Hepatocyte (in vitro differentiated cells): Measurements from ENCODE around the gene TRPC4AP. TPM values are rescaled to one million over a fixed set of nuclear protein-coding genes. Genes with fewer than 3 reads are reported as not detected.
"Not testable (repeated sequence)": the region's sequence is repeated elsewhere in the genome, so short reads cannot be mapped to it uniquely, and the experiment has no call there.

Experiments used
- DNase-seq: peaks from one replicate; pipeline ENCODE4 v3.0.0-alpha.2; 2016; ENCODE audit warnings: low spot score
- H2AFZ ChIP-seq: fragments of 200-600 bp; sonication (generic); 2 replicates; pipeline ENCODE4 v1.6.0; 2016; ENCODE audit warnings: antibody characterized with exemption, mild to moderate bottlenecking
- H3K27ac ChIP-seq: fragments of 200-600 bp; sonication (generic); 2 replicates; pipeline ENCODE4 v1.5.1; 2016; ENCODE audit warnings: mild to moderate bottlenecking
- H3K27me3 ChIP-seq: fragments of 200-600 bp; sonication (generic); 2 replicates; pipeline ENCODE4 v1.6.1; 2016
- H3K36me3 ChIP-seq: fragments of 200-600 bp; sonication (generic); replicated peaks from 2 replicates; pipeline ENCODE4 v1.5.1; 2016; ENCODE audit warnings: low read depth; ENCODE audit not compliant: insufficient read depth
- H3K4me1 ChIP-seq: fragments of 200-600 bp; sonication (generic); 2 replicates; pipeline ENCODE4 v1.5.1; 2016; ENCODE audit warnings: mild to moderate bottlenecking, moderate library complexity; ENCODE audit not compliant: insufficient read depth
- H3K4me2 ChIP-seq: fragments of 200-600 bp; sonication (generic); 2 replicates; pipeline ENCODE4 v1.6.0; 2016
- H3K4me3 ChIP-seq: fragments of 200-600 bp; sonication (generic); 2 replicates; pipeline ENCODE4 v1.5.1; 2016; ENCODE audit warnings: mild to moderate bottlenecking
- H3K79me2 ChIP-seq: fragments of 200-600 bp; sonication (generic); 2 replicates; pipeline ENCODE4 v1.6.0; 2017; ENCODE audit warnings: mild to moderate bottlenecking
- H3K9me2 ChIP-seq: fragments of 200-600 bp; sonication (generic); replicated peaks from 2 replicates; pipeline ENCODE4 v1.6.0; 2017; ENCODE audit warnings: mild to moderate bottlenecking; ENCODE audit not compliant: insufficient read depth
- H3K9me3 ChIP-seq: fragments of 200-600 bp; sonication (generic); 2 replicates; pipeline ENCODE4 v1.5.1; 2016; ENCODE audit warnings: low read depth, mild to moderate bottlenecking
- H4K20me1 ChIP-seq: fragments of 200-600 bp; sonication (generic); 2 replicates; pipeline ENCODE4 v1.6.0; 2016; ENCODE audit warnings: mild to moderate bottlenecking; ENCODE audit not compliant: insufficient read depth, poor library complexity, severe bottlenecking
- EZH2 ChIP-seq: fragments of 200-600 bp; sonication (generic); IDR thresholded peaks from 2 replicates; pipeline ENCODE4 v1.6.1; 2016; ENCODE audit warnings: antibody characterized with exemption, mild to moderate bottlenecking, borderline replicate concordance
- EZH2phosphoT487 ChIP-seq: fragments of 200-600 bp; sonication (generic); IDR thresholded peaks from one replicate; pipeline ENCODE4 v1.6.1; 2018; ENCODE audit warnings: antibody characterized with exemption, mild to moderate bottlenecking, low read depth, moderate library complexity; ENCODE audit not compliant: unreplicated experiment, severe bottlenecking
- WGBS: methylation state at CpG from one replicate; pipeline ENCODE4 v1.1.6; 2016; ENCODE audit warnings: low lambda C conversion rate; ENCODE audit errors: missing lambda C conversion rate; 5-methylcytosine and 5-hydroxymethylcytosine counted together
- polyA plus RNA-seq: library from polyadenylated mRNA; unstranded; fragments of >200 nt; fragmentation: Nextera tagmentation; extraction: Ambion mirVana; gene quantifications from 2 replicates; pipeline ENCODE4 v1.2.1, GENCODE V29; 2016
- total RNA-seq: library from RNA; depleted of rRNA; stranded (reverse); fragments of >200 nt; gene quantifications from 2 replicates; pipeline ENCODE4 v1.2.3, GENCODE V29; 2014
- TF ChIP-seq, protein P1 (sequence below): fragments of 200-600 bp; sonication (generic); IDR thresholded peaks from 2 replicates; pipeline ENCODE4 v1.5.1; 2016; ENCODE audit warnings: antibody characterized with exemption, mild to moderate bottlenecking; ENCODE audit not compliant: poor library complexity

TRPC4AP gene
- total and polyA plus RNA-seq, 2 experiments from 2014 or later: 88.6 to 94.9 TPM

DNA sequence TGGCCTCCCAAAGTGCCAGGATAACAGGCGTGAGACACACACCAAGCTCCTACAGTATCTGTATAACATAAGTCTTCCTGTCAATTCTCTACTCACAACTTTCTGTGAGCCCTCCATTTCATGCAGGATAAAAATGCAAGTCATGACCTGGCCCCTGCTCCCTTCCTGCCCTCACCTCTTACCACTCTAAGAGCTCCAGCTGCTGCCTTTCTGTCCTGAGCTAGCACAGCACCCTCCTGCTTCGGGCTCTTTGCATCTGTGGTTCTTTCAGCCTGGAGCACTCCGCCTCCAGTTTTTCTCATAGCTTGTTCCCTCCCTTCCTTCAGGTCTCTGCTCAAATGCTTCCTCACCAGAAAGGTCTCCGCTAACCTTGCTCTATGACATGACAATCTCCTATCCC lies 23.7 kb upstream of the TRPC4AP start:
- H3K4me1 ChIP-seq: no peaks in the 10 kb centered on the region
- 97% methylated on average over 4 of the region's 4 CpGs for WGBS
- no peak overlapping the region for H2AFZ ChIP-seq
- no peak overlapping the region for H3K4me3 ChIP-seq
- H3K9me3 ChIP-seq: no peaks in the 10 kb centered on the region
- H3K27ac ChIP-seq: no peak overlapping the region
- no peaks in the 10 kb centered on the region for H3K9me2 ChIP-seq
- no peak overlapping the region for H3K4me2 ChIP-seq
- no peaks in the 10 kb centered on the region for H3K27me3 ChIP-seq
- DNase-seq: no peak
- TF ChIP-seq EZH2phosphoT487: no peak
- TF ChIP-seq, protein P1, sequence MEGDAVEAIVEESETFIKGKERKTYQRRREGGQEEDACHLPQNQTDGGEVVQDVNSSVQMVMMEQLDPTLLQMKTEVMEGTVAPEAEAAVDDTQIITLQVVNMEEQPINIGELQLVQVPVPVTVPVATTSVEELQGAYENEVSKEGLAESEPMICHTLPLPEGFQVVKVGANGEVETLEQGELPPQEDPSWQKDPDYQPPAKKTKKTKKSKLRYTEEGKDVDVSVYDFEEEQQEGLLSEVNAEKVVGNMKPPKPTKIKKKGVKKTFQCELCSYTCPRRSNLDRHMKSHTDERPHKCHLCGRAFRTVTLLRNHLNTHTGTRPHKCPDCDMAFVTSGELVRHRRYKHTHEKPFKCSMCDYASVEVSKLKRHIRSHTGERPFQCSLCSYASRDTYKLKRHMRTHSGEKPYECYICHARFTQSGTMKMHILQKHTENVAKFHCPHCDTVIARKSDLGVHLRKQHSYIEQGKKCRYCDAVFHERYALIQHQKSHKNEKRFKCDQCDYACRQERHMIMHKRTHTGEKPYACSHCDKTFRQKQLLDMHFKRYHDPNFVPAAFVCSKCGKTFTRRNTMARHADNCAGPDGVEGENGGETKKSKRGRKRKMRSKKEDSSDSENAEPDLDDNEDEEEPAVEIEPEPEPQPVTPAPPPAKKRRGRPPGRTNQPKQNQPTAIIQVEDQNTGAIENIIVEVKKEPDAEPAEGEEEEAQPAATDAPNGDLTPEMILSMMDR: no peak
- no peak for TF ChIP-seq EZH2
- H3K79me2 ChIP-seq: no peaks in the 10 kb centered on the region
- no peaks in the 10 kb centered on the region for H4K20me1 ChIP-seq
- H3K36me3 ChIP-seq: no peaks in the 10 kb centered on the region

DNA sequence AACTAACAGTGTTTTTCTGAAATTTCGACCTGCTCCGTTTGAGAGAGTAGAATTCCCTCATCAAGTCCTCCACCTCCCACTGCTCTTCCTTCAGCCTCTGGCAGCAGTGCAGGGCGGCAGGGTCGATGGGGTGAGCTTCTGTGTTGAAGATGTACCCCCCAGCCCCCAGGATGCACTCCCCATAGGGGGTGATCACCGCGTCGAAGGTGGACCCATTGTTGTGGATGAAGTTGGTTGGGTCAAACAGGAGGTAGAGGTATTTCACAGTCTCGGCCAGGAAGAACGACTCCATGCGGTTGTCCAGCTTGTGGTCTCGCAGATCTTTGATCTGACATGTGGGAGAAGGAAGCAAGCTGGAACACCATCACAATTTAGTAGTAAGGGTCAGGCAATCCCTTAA lies 23.0 kb upstream of the TRPC4AP start:
- H3K4me1 ChIP-seq: no peaks in the 10 kb centered on the region
- H4K20me1 ChIP-seq: no peaks in the 10 kb centered on the region
- H3K9me2 ChIP-seq: no peaks in the 10 kb centered on the region
- H3K9me3 ChIP-seq: no peaks in the 10 kb centered on the region
- no peaks in the 10 kb centered on the region for H3K79me2 ChIP-seq
- DNase-seq: no peak
- no peaks in the 10 kb centered on the region for H3K36me3 ChIP-seq
- no peak overlapping the region for H2AFZ ChIP-seq
- H3K4me3 ChIP-seq: no peak overlapping the region
- H3K27me3 ChIP-seq: no peaks in the 10 kb centered on the region
- 95% methylated on average over 11 of the region's 11 CpGs for WGBS
- TF ChIP-seq EZH2phosphoT487 (no peak), EZH2 (no peak)
- TF ChIP-seq, protein P1: no peak
- no peak overlapping the region for H3K27ac ChIP-seq
- no peak overlapping the region for H3K4me2 ChIP-seq

GRCh38 chr20:35112276-35112675 lies 19.7 kb upstream of the TRPC4AP start:
- not testable (repeated sequence) for H3K79me2 ChIP-seq, DNase-seq, H3K4me3 ChIP-seq, H3K4me2 ChIP-seq, H3K27me3 ChIP-seq, H3K9me3 ChIP-seq, H4K20me1 ChIP-seq, H2AFZ ChIP-seq, H3K4me1 ChIP-seq, H3K9me2 ChIP-seq, H3K27ac ChIP-seq, H3K36me3 ChIP-seq
- 97% methylated on average over 5 of the region's 5 CpGs for WGBS

- H3K4me1 ChIP-seq: no peaks in the 10 kb centered on the region
- H3K9me2 ChIP-seq: no peaks in the 10 kb centered on the region
- DNase-seq: no peak
- H3K27me3 ChIP-seq: no peaks in the 10 kb centered on the region
- no peak overlapping the region for H3K27ac ChIP-seq
- no peaks in the 10 kb centered on the region for H3K79me2 ChIP-seq
- no peak overlapping the region for H3K4me2 ChIP-seq
- no peaks in the 10 kb centered on the region for H4K20me1 ChIP-seq
- no peaks in the 10 kb centered on the region for H3K36me3 ChIP-seq
- TF ChIP-seq EZH2phosphoT487 (no peak), EZH2 (no peak)
- TF ChIP-seq, protein P1: no peak
- H2AFZ ChIP-seq: no peak overlapping the region
- 88% methylated on average over 4 of the region's 4 CpGs for WGBS
- no peaks in the 10 kb centered on the region for H3K9me3 ChIP-seq
- H3K4me3 ChIP-seq: no peak overlapping the region
These were observed 18.7 kb upstream of the TRPC4AP start for GRCh38 chr20:35111141-35111888.
